SJSA1 (cell line): ENCODE results near the gene CRISPLD2. TPM values are rescaled to one million over a fixed set of nuclear protein-coding genes. Genes with fewer than 3 reads are reported as not detected.
A peak's percentile ranks its signal among the peaks of the same experiment; 100 is the strongest.
"Not testable (repeated sequence)": the region's sequence is repeated elsewhere in the genome, so short reads cannot be mapped to it uniquely, and the experiment has no call there.

Source experiments
- DNase-seq, 2 experiments: peaks; one replicate each; pipeline ENCODE4 v3.0.0-alpha.2; 2015 to 2020; ENCODE audit warnings: low spot score in 2 of 2, low read depth in 1 of 2
- H3K27ac ChIP-seq: fragments of 250-450 bp; sonication (Bioruptor Pico); 2 replicates; pipeline ENCODE4 v1.5.1; 2020; ENCODE audit warnings: mild to moderate bottlenecking, moderate library complexity
- H3K27me3 ChIP-seq: fragments of 250-450 bp; sonication (Bioruptor Pico); replicated peaks from 2 replicates; pipeline ENCODE4 v1.5.1; 2020; ENCODE audit warnings: mild to moderate bottlenecking, moderate library complexity
- H3K36me3 ChIP-seq: fragments of 250-450 bp; sonication (Bioruptor Pico); 2 replicates; pipeline ENCODE4 v1.5.1; 2020; ENCODE audit warnings: mild to moderate bottlenecking
- H3K4me1 ChIP-seq: fragments of 250-450 bp; sonication (Bioruptor Pico); replicated peaks from 2 replicates; pipeline ENCODE4 v1.6.1; 2021; ENCODE audit warnings: mild to moderate bottlenecking
- H3K4me3 ChIP-seq: fragments of 250-450 bp; sonication (Bioruptor Pico); 2 replicates; pipeline ENCODE4 v1.5.1; 2020; ENCODE audit warnings: mild to moderate bottlenecking
- H3K9me3 ChIP-seq: fragments of 250-450 bp; sonication (Bioruptor Pico); replicated peaks from 2 replicates; pipeline ENCODE4 v1.5.1; 2020; ENCODE audit warnings: mild to moderate bottlenecking
- total RNA-seq: library from RNA; depleted of rRNA; stranded (reverse); fragments of >200 nt; shearing (Covaris generic); gene quantifications from 2 replicates; pipeline ENCODE4 v1.2.3, GENCODE V29; 2014

CRISPLD2 gene
- total RNA-seq, 1 experiment from 2014 or later, result 6.4 TPM

GRCh38 chr16:84931506-84931905 lies 111.7 kb downstream of the CRISPLD2 start:
- H3K4me3 ChIP-seq, result no peak overlapping the region
- DNase-seq, result no peak
- H3K4me1 ChIP-seq, result no peaks in the 10 kb centered on the region

GRCh38 chr16:84932681-84933080 lies 112.9 kb downstream of the CRISPLD2 start:
- Histone ChIP-seq H3K4me1 (no peaks in the 10 kb centered on the region), H3K27ac (no peak overlapping the region), H3K4me3 (no peak overlapping the region), H3K36me3 (no peaks in the 10 kb centered on the region), H3K27me3 (no peaks in the 10 kb centered on the region), H3K9me3 (no peaks in the 10 kb centered on the region)
- no peak for DNase-seq

More at GRCh38 chr16:84931506-84931905, 111.7 kb downstream of the CRISPLD2 start:
- Histone ChIP-seq H3K36me3 (no peaks in the 10 kb centered on the region), H3K9me3 (no peaks in the 10 kb centered on the region), H3K27ac (no peak overlapping the region), H3K27me3 (no peaks in the 10 kb centered on the region)

- H3K27ac ChIP-seq, result no peak overlapping the region
- no peak for DNase-seq
Observed at GRCh38 chr16:84933774-84934631, 114.2 kb downstream of the CRISPLD2 start.

GRCh38 chr16:84937196-84938005 lies 117.6 kb downstream of the CRISPLD2 start:
- H3K4me1 ChIP-seq, result peaks cover 10% of the 10 kb centered on the region
- H3K4me3 ChIP-seq, result no peak overlapping the region
- H3K27me3 ChIP-seq, result no peaks in the 10 kb centered on the region
- no peak overlapping the region for H3K27ac ChIP-seq
- no peaks in the 10 kb centered on the region for H3K9me3 ChIP-seq
- no peak for DNase-seq
- no peaks in the 10 kb centered on the region for H3K36me3 ChIP-seq

More at GRCh38 chr16:84933774-84934631, 114.2 kb downstream of the CRISPLD2 start:
- H3K27me3 ChIP-seq, result no peaks in the 10 kb centered on the region
- H3K9me3 ChIP-seq, result no peaks in the 10 kb centered on the region
- H3K36me3 ChIP-seq, result no peaks in the 10 kb centered on the region
- H3K4me3 ChIP-seq, result no peak overlapping the region
- no peaks in the 10 kb centered on the region for H3K4me1 ChIP-seq

GRCh38 chr16:84938616-84939015 lies 118.8 kb downstream of the CRISPLD2 start:
- H3K4me3 ChIP-seq, H3K4me1 ChIP-seq, DNase-seq, H3K27ac ChIP-seq, H3K27me3 ChIP-seq, H3K9me3 ChIP-seq, H3K36me3 ChIP-seq: not testable (repeated sequence)

GRCh38 chr16:84940670-84941551 lies 121.1 kb downstream of the CRISPLD2 start:
- DNase-seq, result no peak
- Histone ChIP-seq H3K4me1 (peaks cover 10% of the 10 kb centered on the region), H3K27me3 (no peaks in the 10 kb centered on the region), H3K36me3 (no peaks in the 10 kb centered on the region), H3K9me3 (no peaks in the 10 kb centered on the region), H3K27ac (no peak overlapping the region), H3K4me3 (no peak overlapping the region)

GRCh38 chr16:84941921-84942320 lies 122.1 kb downstream of the CRISPLD2 start:
- H3K4me1 ChIP-seq, result peaks cover 10% of the 10 kb centered on the region
- H3K36me3 ChIP-seq, result no peaks in the 10 kb centered on the region
- peak; percentile 50 to 79 for DNase-seq
- no peak overlapping the region for H3K27ac ChIP-seq
- no peaks in the 10 kb centered on the region for H3K27me3 ChIP-seq
- no peak overlapping the region for H3K4me3 ChIP-seq
- H3K9me3 ChIP-seq, result no peaks in the 10 kb centered on the region

- Histone ChIP-seq H3K27me3 (no peaks in the 10 kb centered on the region), H3K27ac (no peak overlapping the region), H3K9me3 (no peaks in the 10 kb centered on the region), H3K36me3 (no peaks in the 10 kb centered on the region), H3K4me3 (no peak overlapping the region), H3K4me1 (peaks cover 10% of the 10 kb centered on the region)
- DNase-seq, result no peak
Observed at GRCh38 chr16:84942786-84943185, 123.0 kb downstream of the CRISPLD2 start.

GRCh38 chr16:84943620-84944019 lies 123.8 kb downstream of the CRISPLD2 start:
- Histone ChIP-seq H3K9me3 (no peaks in the 10 kb centered on the region), H3K4me1 (peaks cover 10% of the 10 kb centered on the region), H3K36me3 (no peaks in the 10 kb centered on the region), H3K27ac (no peak overlapping the region), H3K4me3 (no peak overlapping the region), H3K27me3 (no peaks in the 10 kb centered on the region)
- DNase-seq, result no peak

GRCh38 chr16:84947022-84947421 lies 127.2 kb downstream of the CRISPLD2 start:
- H3K27ac ChIP-seq, result no peak overlapping the region
- H3K27me3 ChIP-seq, result no peaks in the 10 kb centered on the region
- H3K36me3 ChIP-seq, result no peaks in the 10 kb centered on the region
- no peak overlapping the region for H3K4me3 ChIP-seq
- no peaks in the 10 kb centered on the region for H3K9me3 ChIP-seq
- no peak for DNase-seq
- H3K4me1 ChIP-seq, result peaks cover 2% of the 10 kb centered on the region

- Histone ChIP-seq H3K27ac (no peak overlapping the region), H3K9me3 (no peaks in the 10 kb centered on the region), H3K27me3 (no peaks in the 10 kb centered on the region), H3K36me3 (no peaks in the 10 kb centered on the region), H3K4me1 (no peaks in the 10 kb centered on the region), H3K4me3 (no peak overlapping the region)
- no peak for DNase-seq
Observed at GRCh38 chr16:84947996-84948850, 128.4 kb downstream of the CRISPLD2 start.

GRCh38 chr16:84948851-84949610 lies 129.2 kb downstream of the CRISPLD2 start:
- H3K4me1 ChIP-seq, result no peaks in the 10 kb centered on the region
- no peaks in the 10 kb centered on the region for H3K36me3 ChIP-seq
- no peaks in the 10 kb centered on the region for H3K27me3 ChIP-seq
- no peak overlapping the region for H3K4me3 ChIP-seq
- H3K9me3 ChIP-seq, result no peaks in the 10 kb centered on the region
- DNase-seq, result no peak
- no peak overlapping the region for H3K27ac ChIP-seq
